Measurements from ENCODE around the gene THSD7A. TPM values are rescaled to one million over a fixed set of nuclear protein-coding genes. Genes with fewer than 3 reads are reported as not detected.

THSD7A gene
- total and polyA plus RNA-seq, 9 of the 15 experiments (the other 6 are each of a cell fraction or from before 2014, with no cell fraction given): 0.01 to 0.02 TPM; not detected in 7

- TF ChIP-seq ZNF347 (CRISPR knock-in tag; IDR thresholded peaks at IDR 0.05; ENCODE audit: low read depth) (no peak), ZNF445 (CRISPR knock-in tag; IDR thresholded peaks at IDR 0.05; ENCODE audit: low read depth) (no peak), MCM2 (IDR thresholded peaks at IDR 0.05; ENCODE audit: low read depth) (no peak), SIRT6 (IDR thresholded peaks at IDR 0.05; ENCODE audit: low read depth, low read length) (no peak), CEBPB (tag; IDR thresholded peaks at IDR 0.05) (no peak), HNRNPL (IDR thresholded peaks at IDR 0.05; ENCODE audit: low read depth, low read length) (no peak), ZNF644 (tag; IDR thresholded peaks at IDR 0.05; ENCODE audit: low read depth) (no peak), TFAP4 (CRISPR knock-in tag; IDR thresholded peaks at IDR 0.05; ENCODE audit: borderline replicate concordance) (no peak), ZNF398 (CRISPR knock-in tag; IDR thresholded peaks at IDR 0.05) (no peak), NUFIP1 (IDR thresholded peaks at IDR 0.05; ENCODE audit: partially characterized antibody) (no peak)
These were observed 244.2 kb downstream of the THSD7A start (continued) for GRCh38 chr7:11587814-11588213.
